T-helper 17 cell (primary cell): Measurements from ENCODE around the gene SEC22A. TPM values are rescaled to one million over a fixed set of nuclear protein-coding genes. Genes with fewer than 3 reads are reported as not detected.

Experiments
- ATAC-seq: fragments of 150-1000 bp; cut with Tn5 transposase; 2 replicates; pipeline ENCODE4 v1.10.0; 2021; ENCODE audit warnings: mild to moderate bottlenecking, moderate library complexity
- DNase-seq, 3 donors: peaks; one replicate each; pipeline versions ENCODE4 v3.0.0 to v3.0.0-alpha.2; 2020 to 2021
- H3K9me3 ChIP-seq: one replicate; pipeline ENCODE4 v1.7.0; 2013; ENCODE audit warnings: low read length, mild to moderate bottlenecking; ENCODE audit not compliant: control insufficient read depth, poor library complexity, severe bottlenecking
- H3K27ac Mint-ChIP-seq: one replicate; pipeline ENCODE4 v1.8.0; 2022; ENCODE audit warnings: mild to moderate bottlenecking, moderate library complexity, mixed read lengths
- H3K27me3 Mint-ChIP-seq: one replicate; pipeline ENCODE4 v1.8.0; 2022; ENCODE audit warnings: mixed read lengths
- H3K36me3 Mint-ChIP-seq: one replicate; pipeline ENCODE4 v1.8.0; 2022; ENCODE audit warnings: low read depth, mixed read lengths
- H3K4me1 Mint-ChIP-seq: one replicate; pipeline ENCODE4 v1.8.0; 2022; ENCODE audit warnings: mild to moderate bottlenecking, mixed read lengths
- H3K4me3 Mint-ChIP-seq: one replicate; pipeline ENCODE4 v1.8.0; 2022; ENCODE audit warnings: mild to moderate bottlenecking, moderate library complexity, mixed read lengths
- total RNA-seq, 4 donors: library from RNA in 2 of 4; stranded (reverse) in 2 of 4; gene quantifications; one replicate each; pipeline ENCODE4 v1.2.3 and lab custom pipeline; 2022 to 2026

SEC22A gene
- total RNA-seq, 2 donors from 2014 or later: 17.2 to 19.2 TPM

DNA sequence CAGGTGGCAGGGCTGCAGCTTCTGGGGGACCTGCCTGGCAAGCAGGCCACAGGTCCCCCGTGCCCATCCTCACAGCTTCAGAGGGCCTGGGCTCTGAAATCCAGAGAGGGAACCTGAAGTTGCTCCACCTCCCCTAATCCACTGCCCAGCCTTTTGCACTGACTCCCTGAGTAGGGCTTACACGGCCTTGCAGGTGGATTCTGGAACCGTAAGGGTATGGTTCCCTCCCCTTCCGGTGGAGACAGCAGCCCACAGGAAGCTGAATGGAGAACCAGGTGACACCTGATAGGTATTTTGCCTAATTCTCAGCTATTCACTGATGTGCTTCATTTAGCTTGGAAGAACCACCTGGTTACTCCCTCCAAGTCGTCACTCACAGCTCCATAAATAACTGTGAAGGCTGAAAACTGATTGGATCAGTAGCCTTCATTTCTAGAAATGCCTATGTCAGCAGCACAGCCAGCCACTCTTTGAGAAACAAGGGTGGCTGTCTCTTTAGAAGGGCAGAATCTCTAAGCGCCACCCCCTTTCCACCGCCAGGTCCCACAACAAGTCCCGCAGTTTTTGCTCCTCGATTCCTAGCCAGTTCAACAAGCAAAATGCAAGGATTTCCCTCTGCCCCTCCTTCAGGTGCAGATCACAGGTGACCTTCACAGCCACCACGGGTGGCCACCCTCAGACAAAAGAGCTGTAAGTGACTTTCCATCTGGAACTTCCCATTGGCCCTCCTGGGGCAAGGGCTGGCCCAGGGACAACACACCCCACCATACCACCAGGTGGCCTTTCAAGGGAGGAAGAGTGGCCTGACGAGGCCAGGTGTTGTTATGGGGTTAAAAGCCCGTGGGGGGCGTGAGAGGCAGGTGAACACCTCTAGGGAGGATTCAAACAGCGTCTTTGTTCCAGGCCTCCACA is 112.9 kb downstream of the SEC22A start:
- H3K4me1 Mint-ChIP-seq: peaks cover under 1% of the 10 kb centered on the region
- H3K4me3 Mint-ChIP-seq: no peak overlapping the region
- DNase-seq (no peak), ATAC-seq (no peak)
- peaks cover 60% of the 10 kb centered on the region for H3K27me3 Mint-ChIP-seq
- peaks cover 7% of the 10 kb centered on the region for H3K36me3 Mint-ChIP-seq
- no peaks in the 10 kb centered on the region for H3K9me3 ChIP-seq
- H3K27ac Mint-ChIP-seq: no peak overlapping the region

DNA sequence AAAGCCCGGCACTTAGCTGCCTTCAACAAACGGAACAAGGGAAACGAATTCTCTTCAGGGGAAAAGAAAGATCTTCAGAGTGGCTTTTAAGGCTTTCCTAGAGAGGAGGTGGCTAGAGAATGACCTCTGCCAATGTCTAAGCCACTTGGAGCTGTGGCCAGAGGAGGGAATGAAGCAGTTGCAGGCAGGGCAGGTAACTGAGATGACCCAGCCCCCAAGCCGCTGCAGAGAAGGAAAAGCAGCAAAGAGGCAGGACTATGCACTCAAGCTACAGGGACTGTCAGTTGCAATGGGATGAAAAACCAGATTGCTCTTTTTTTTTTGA is 113.5 kb downstream of the SEC22A start:
- H3K27me3 Mint-ChIP-seq: peaks cover 64% of the 10 kb centered on the region
- H3K4me1 Mint-ChIP-seq: no peaks in the 10 kb centered on the region
- no peak overlapping the region for H3K4me3 Mint-ChIP-seq
- ATAC-seq (no peak), DNase-seq (no peak)
- H3K36me3 Mint-ChIP-seq: peaks cover 7% of the 10 kb centered on the region
- H3K9me3 ChIP-seq: no peaks in the 10 kb centered on the region
- H3K27ac Mint-ChIP-seq: no peak overlapping the region

DNA sequence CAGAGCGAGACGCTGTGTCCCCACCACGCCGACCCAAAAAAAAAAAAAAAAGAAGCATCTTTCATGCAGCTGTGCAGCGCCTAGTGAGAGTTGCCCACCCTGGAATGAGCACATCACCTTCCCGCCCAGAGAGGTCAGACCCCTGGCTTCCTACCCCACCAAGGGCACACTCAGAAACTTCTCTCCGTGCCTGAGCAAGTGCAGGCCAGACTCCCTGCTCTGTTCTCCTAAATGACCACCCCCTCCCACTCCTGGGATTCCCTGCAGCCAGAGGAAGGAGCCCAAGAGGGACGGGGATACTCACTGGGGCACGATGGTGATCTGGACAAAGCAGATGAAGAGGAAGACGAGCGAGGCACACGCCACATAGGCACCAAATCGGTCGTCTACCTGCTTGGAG is 116.0 kb downstream of the SEC22A start:
- H3K27ac Mint-ChIP-seq: no peak overlapping the region

DNA sequence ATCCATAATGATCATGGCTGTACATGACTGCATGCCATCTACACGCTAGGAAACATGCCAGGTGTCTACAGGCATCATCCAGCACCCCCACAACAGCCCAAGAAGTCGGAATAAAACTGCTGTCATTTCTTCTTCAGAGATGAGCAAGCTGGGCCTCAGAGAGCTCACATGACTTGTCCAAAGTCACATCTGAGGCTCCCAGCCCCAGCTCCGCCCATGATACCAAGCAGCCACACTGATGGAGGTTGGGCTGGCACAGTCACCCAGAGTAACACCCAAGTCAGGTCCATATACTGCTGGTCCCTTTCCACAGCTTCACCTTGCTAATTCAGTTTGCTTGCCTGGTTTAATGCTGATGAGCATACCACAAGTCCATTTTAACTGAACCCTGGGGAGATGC is 116.6 kb downstream of the SEC22A start:
- H3K4me3 Mint-ChIP-seq: no peak overlapping the region
- H3K27ac Mint-ChIP-seq: no peak overlapping the region
- DNase-seq: no peak
- no peaks in the 10 kb centered on the region for H3K4me1 Mint-ChIP-seq
- H3K27me3 Mint-ChIP-seq: peaks cover 82% of the 10 kb centered on the region
- H3K36me3 Mint-ChIP-seq: peaks cover 7% of the 10 kb centered on the region
- ATAC-seq: no peak
- no peaks in the 10 kb centered on the region for H3K9me3 ChIP-seq

More for the DNA sequence above, 116.0 kb downstream of the SEC22A start:
- Mint-ChIP-seq H3K36me3 (peaks cover 7% of the 10 kb centered on the region), H3K27me3 (peaks cover 82% of the 10 kb centered on the region), H3K4me1 (no peaks in the 10 kb centered on the region), H3K4me3 (no peak overlapping the region)
- DNase-seq: no peak
- no peaks in the 10 kb centered on the region for H3K9me3 ChIP-seq
- no peak for ATAC-seq

DNA sequence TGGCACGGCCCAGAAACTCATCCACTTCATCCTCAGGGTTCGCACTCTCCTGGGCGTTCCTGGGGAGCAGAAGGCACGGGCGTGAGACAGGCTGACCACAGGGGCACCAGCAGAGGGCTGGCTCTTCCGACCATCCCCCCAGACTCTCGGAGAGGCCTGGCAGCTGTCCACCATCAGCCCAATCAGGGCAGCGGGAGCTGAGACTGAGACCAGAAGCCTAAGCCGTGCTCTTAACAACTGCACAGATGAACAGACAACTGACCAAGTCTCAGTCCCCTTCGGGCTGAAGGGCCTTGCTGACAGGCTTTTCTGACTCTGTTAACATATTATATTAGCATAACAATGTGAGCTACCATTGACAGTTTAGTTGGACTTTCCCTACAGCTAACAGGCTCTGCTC is 118.0 kb downstream of the SEC22A start:
- no peaks in the 10 kb centered on the region for H3K9me3 ChIP-seq
- no peak for ATAC-seq
- Mint-ChIP-seq H3K36me3 (peaks cover 7% of the 10 kb centered on the region), H3K4me3 (no peak overlapping the region), H3K4me1 (no peaks in the 10 kb centered on the region), H3K27ac (no peak overlapping the region), H3K27me3 (peaks cover 87% of the 10 kb centered on the region)
- no peak for DNase-seq

DNA sequence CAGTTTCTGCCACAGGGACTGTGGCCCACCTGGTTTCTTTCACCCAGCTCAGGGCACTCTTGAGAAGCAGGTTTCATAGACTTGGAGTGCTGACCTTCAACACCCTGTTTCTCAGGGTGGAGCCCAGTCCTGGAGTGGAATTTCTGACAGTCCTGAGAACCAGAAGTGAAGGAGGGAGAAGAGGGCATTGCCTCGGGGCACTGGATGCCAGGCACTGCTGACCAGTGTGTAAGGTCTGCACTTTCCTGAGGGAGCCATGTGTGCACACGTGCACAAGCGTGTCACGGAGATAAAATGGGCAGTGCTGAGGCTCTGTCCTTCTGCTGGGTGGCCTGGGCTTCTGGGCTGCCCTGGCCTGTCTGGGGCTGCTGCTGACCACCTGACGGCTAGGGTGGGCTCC is 118.5 kb downstream of the SEC22A start:
- ATAC-seq: no peak
- H3K4me1 Mint-ChIP-seq: no peaks in the 10 kb centered on the region
- peaks cover 83% of the 10 kb centered on the region for H3K27me3 Mint-ChIP-seq

DNA sequence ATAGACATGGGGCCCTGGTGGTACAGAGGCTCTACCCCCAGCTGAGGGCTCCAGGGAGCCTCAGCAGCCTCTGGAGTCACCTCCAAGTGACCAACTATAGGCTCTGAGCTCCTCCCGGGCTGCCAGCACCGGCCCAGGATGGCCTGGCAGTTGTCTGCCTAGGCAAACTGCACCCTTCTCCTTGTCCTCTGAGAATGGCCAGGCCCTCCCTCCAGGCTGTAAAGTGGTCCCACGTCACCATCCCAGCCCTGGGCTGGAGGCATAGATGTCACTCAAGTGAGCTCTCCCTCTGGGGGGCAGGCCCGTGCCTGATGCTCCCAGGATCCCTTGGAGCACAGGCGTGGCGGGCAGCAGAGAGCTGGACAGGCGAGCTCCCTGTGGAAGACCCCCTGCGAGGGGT is 120.1 kb downstream of the SEC22A start:
- no peak for DNase-seq
- peaks cover 69% of the 10 kb centered on the region for H3K27me3 Mint-ChIP-seq
- H3K4me3 Mint-ChIP-seq: no peak overlapping the region

More for the DNA sequence above, 118.5 kb downstream of the SEC22A start:
- no peak for DNase-seq
- no peak overlapping the region for H3K4me3 Mint-ChIP-seq
- no peaks in the 10 kb centered on the region for H3K9me3 ChIP-seq
- H3K36me3 Mint-ChIP-seq: peaks cover 4% of the 10 kb centered on the region
- no peak overlapping the region for H3K27ac Mint-ChIP-seq

DNA sequence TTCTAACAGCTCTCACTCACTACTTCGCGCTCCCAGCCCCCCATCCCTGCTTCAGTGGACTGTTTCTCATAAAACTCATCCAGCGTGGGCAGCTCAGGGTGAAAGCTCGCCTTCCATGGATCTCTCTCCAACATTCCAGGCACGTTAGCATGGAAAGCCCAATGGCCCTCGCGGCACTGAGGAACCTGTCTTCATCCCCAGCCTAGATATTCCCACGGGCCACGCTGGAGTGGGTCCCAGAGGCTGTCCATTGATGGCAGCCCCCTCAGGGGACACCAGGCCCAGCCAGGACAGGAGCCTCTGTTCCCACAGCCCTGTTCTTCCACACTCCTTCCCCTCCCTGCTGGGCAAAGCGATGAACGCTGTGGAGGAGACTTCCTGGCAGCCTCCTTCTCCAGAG is 121.1 kb downstream of the SEC22A start:
- no peaks in the 10 kb centered on the region for H3K36me3 Mint-ChIP-seq
- H3K27me3 Mint-ChIP-seq: peaks cover 59% of the 10 kb centered on the region
- H3K4me1 Mint-ChIP-seq: no peaks in the 10 kb centered on the region
- no peak for DNase-seq
- ATAC-seq: no peak
- no peaks in the 10 kb centered on the region for H3K9me3 ChIP-seq
- no peak overlapping the region for H3K27ac Mint-ChIP-seq
- no peak overlapping the region for H3K4me3 Mint-ChIP-seq

More for the DNA sequence above, 120.1 kb downstream of the SEC22A start:
- no peak for ATAC-seq
- H3K4me1 Mint-ChIP-seq: no peaks in the 10 kb centered on the region
- H3K27ac Mint-ChIP-seq: no peak overlapping the region
- H3K36me3 Mint-ChIP-seq: peaks cover 2% of the 10 kb centered on the region
- H3K9me3 ChIP-seq: no peaks in the 10 kb centered on the region

Other genes starting within 250 kb of the SEC22A start
- not detected for gene SEMA5B, start 174.2 kb upstream of the SEC22A start, total RNA-seq
- gene PDIA5, start 134.9 kb upstream of the SEC22A start, total RNA-seq: 1 to 10 TPM; 4.6 to 6.2 TPM
- gene ADCY5, start 247.1 kb downstream of the SEC22A start, total RNA-seq: not detected